Smooth muscle cell (in vitro differentiated cells): ENCODE results near the gene RAD54L2. TPM values are rescaled to one million over a fixed set of nuclear protein-coding genes. Genes with fewer than 3 reads are reported as not detected.
"Not testable (repeated sequence)": the region's sequence is repeated elsewhere in the genome, so short reads cannot be mapped to it uniquely, and the experiment has no call there.

Source experiments
- DNase-seq: peaks from one replicate; lab custom pipeline; 2025; ENCODE audit not compliant: unreplicated experiment; lab: John Stamatoyannopoulos, UW
- H2AFZ ChIP-seq: fragments of 200-600 bp; sonication (generic); 2 replicates; pipeline ENCODE4 v1.6.0; 2016; ENCODE audit warnings: antibody characterized with exemption, low read depth, mild to moderate bottlenecking
- H3F3A ChIP-seq: fragments of 200-600 bp; sonication (generic); 2 replicates; pipeline ENCODE4 v1.6.0; 2017; ENCODE audit warnings: antibody characterized with exemption, low read depth
- H3K27ac ChIP-seq: fragments of 200-600 bp; sonication (generic); 2 replicates; pipeline ENCODE4 v1.5.1; 2016; ENCODE audit warnings: low read depth, mild to moderate bottlenecking
- H3K27me3 ChIP-seq: fragments of 200-600 bp; sonication (generic); 2 replicates; pipeline ENCODE4 v1.6.1; 2016; ENCODE audit warnings: low read depth, mild to moderate bottlenecking
- H3K36me3 ChIP-seq: fragments of 200-600 bp; sonication (generic); 2 replicates; pipeline ENCODE4 v1.5.1; 2016; ENCODE audit warnings: low read depth
- H3K4me1 ChIP-seq: fragments of 200-600 bp; sonication (generic); 2 replicates; pipeline ENCODE4 v1.5.1; 2016; ENCODE audit warnings: low read depth
- H3K4me2 ChIP-seq: fragments of 200-600 bp; sonication (generic); 2 replicates; pipeline ENCODE4 v1.6.0; 2016; ENCODE audit warnings: mild to moderate bottlenecking
- H3K4me3 ChIP-seq: fragments of 200-600 bp; sonication (generic); 2 replicates; pipeline ENCODE4 v1.5.1; 2016; ENCODE audit warnings: mild to moderate bottlenecking
- H3K79me2 ChIP-seq: fragments of 200-600 bp; sonication (generic); 2 replicates; pipeline ENCODE4 v1.6.0; 2016; ENCODE audit warnings: low read depth, mild to moderate bottlenecking
- H3K9ac ChIP-seq: fragments of 200-600 bp; sonication (generic); 2 replicates; pipeline ENCODE4 v1.6.0; 2016; ENCODE audit warnings: low read depth
- H3K9me3 ChIP-seq: fragments of 200-600 bp; sonication (generic); replicated peaks from 2 replicates; pipeline ENCODE4 v1.5.1; 2016; ENCODE audit warnings: low read depth
- H4K20me1 ChIP-seq: fragments of 200-600 bp; sonication (generic); 2 replicates; pipeline ENCODE4 v1.6.0; 2016; ENCODE audit warnings: low read depth
- CTCF ChIP-seq: fragments of 200-600 bp; sonication (generic); IDR thresholded peaks from 2 replicates; pipeline ENCODE4 v1.5.1; 2017; ENCODE audit warnings: borderline replicate concordance, mild to moderate bottlenecking, antibody characterized with exemption; ENCODE audit not compliant: insufficient read depth, poor library complexity, severe bottlenecking
- WGBS: methylation state at CpG from one replicate; pipeline ENCODE4 v1.1.7; 2016; ENCODE audit warnings: low lambda C conversion rate; 5-methylcytosine and 5-hydroxymethylcytosine counted together
- polyA plus RNA-seq: library from polyadenylated mRNA; unstranded; fragments of >200 nt; fragmentation: Nextera tagmentation; extraction: Ambion mirVana; gene quantifications from 2 replicates; pipeline ENCODE4 v1.2.1, GENCODE V29; 2016
- total RNA-seq: library from RNA; depleted of rRNA; stranded (reverse); fragments of >200 nt; gene quantifications from 2 replicates; pipeline ENCODE4 v1.2.3, GENCODE V29; 2014

Gene RAD54L2
- total and polyA plus RNA-seq, 2 experiments from 2014 or later, result 12.6 to 12.8 TPM

- Histone ChIP-seq H2AFZ (peak overlapping the region; percentile 90), H3K4me3 (peak overlapping the region; percentile 85), H3K4me2 (peak overlapping the region; percentile 83), H4K20me1 (peaks cover 32% of the 10 kb centered on the region), H3K9me3 (no peaks in the 10 kb centered on the region), H3K36me3 (no peaks in the 10 kb centered on the region), H3K4me1 (peaks cover 9% of the 10 kb centered on the region), H3K27ac (peak overlapping the region; percentile 90), H3K27me3 (no peaks in the 10 kb centered on the region), H3K9ac (peak overlapping the region; percentile 91), H3K79me2 (peaks cover 32% of the 10 kb centered on the region), H3F3A (peaks cover 7% of the 10 kb centered on the region)
- no peak for TF ChIP-seq CTCF
- 7% methylated on average over 7 of the region's 7 CpGs for WGBS
- DNase-seq, result peak; percentile 9
Observed at GRCh38 chr3:51538115-51538458, 432 bp upstream of the RAD54L2 start.

GRCh38 chr3:51539291-51539941 is 897 bp downstream of the RAD54L2 start:
- Histone ChIP-seq H3F3A (peaks cover 7% of the 10 kb centered on the region), H3K9me3 (no peaks in the 10 kb centered on the region), H3K9ac (peak overlapping the region; percentile 91), H3K4me1 (peaks cover 9% of the 10 kb centered on the region), H3K4me3 (peak overlapping the region; percentile 85), H3K36me3 (no peaks in the 10 kb centered on the region), H2AFZ (peak overlapping the region; percentile 66), H3K27me3 (no peaks in the 10 kb centered on the region), H3K79me2 (peaks cover 45% of the 10 kb centered on the region), H3K27ac (peak overlapping the region; percentile 90), H4K20me1 (peaks cover 41% of the 10 kb centered on the region), H3K4me2 (peak overlapping the region; percentile 83)
- no peak for TF ChIP-seq CTCF
- DNase-seq, result peak; percentile 34
- WGBS, result 0% methylated on average over 11 of the region's 11 CpGs

- not testable (repeated sequence) for H2AFZ ChIP-seq, DNase-seq, H3K9me3 ChIP-seq, H3K27ac ChIP-seq, H3K27me3 ChIP-seq, H3K4me3 ChIP-seq, H3F3A ChIP-seq, H3K4me1 ChIP-seq, H3K4me2 ChIP-seq, H3K36me3 ChIP-seq, H3K9ac ChIP-seq
- WGBS, result 97% methylated on average over 10 of the region's 11 CpGs
- H4K20me1 ChIP-seq, result peaks cover 73% of the 10 kb centered on the region
- H3K79me2 ChIP-seq, result peaks cover 71% of the 10 kb centered on the region
Observed at GRCh38 chr3:51542596-51542995, 4.1 kb downstream of the RAD54L2 start.

GRCh38 chr3:51544011-51544775 is 5.7 kb downstream of the RAD54L2 start:
- DNase-seq, result no peak
- WGBS, result 98% methylated on average over 3 of the region's 3 CpGs
- no peak overlapping the region for H3K4me3 ChIP-seq
- peaks cover 75% of the 10 kb centered on the region for H3K79me2 ChIP-seq
- H3K27me3 ChIP-seq, result no peaks in the 10 kb centered on the region
- no peak overlapping the region for H2AFZ ChIP-seq
- peaks cover 9% of the 10 kb centered on the region for H3K4me1 ChIP-seq
- H4K20me1 ChIP-seq, result peaks cover 85% of the 10 kb centered on the region
- no peak overlapping the region for H3K27ac ChIP-seq
- H3K9me3 ChIP-seq, result no peaks in the 10 kb centered on the region
- H3K9ac ChIP-seq, result no peak overlapping the region
- TF ChIP-seq CTCF, result no peak
- no peaks in the 10 kb centered on the region for H3K36me3 ChIP-seq
- no peak overlapping the region for H3K4me2 ChIP-seq
- H3F3A ChIP-seq, result peaks cover 4% of the 10 kb centered on the region
